NCI-H146 (cell line): Measurements from ENCODE around the gene KCTD17.
A peak's percentile ranks its signal among the peaks of the same experiment; 100 is the strongest.

Source experiments
- DNase-seq: peaks from one replicate; lab custom pipeline; 2025; lab: John Stamatoyannopoulos, UW

KCTD17 gene

GRCh38 chr22:37043209-37043827 is 8.2 kb upstream of the KCTD17 start:
- no peak for DNase-seq

- peak; percentile 55 for DNase-seq
Measured at GRCh38 chr22:37043828-37044538, 7.6 kb upstream of the KCTD17 start.

GRCh38 chr22:37044634-37045625 is 6.6 kb upstream of the KCTD17 start:
- DNase-seq, result no peak

GRCh38 chr22:37045958-37046357 is 5.6 kb upstream of the KCTD17 start:
- no peak for DNase-seq

GRCh38 chr22:37046589-37046988 is 5.0 kb upstream of the KCTD17 start:
- DNase-seq, result no peak

GRCh38 chr22:37047006-37047405 is 4.5 kb upstream of the KCTD17 start:
- no peak for DNase-seq

- DNase-seq, result no peak
Measured at GRCh38 chr22:37048133-37048532, 3.4 kb upstream of the KCTD17 start.

- DNase-seq, result no peak
Measured at GRCh38 chr22:37049224-37049623, 2.3 kb upstream of the KCTD17 start.

GRCh38 chr22:37050913-37051312 is 629 bp upstream of the KCTD17 start:
- no peak for DNase-seq

- no peak for DNase-seq
Measured at GRCh38 chr22:37052386-37053309, 1.1 kb downstream of the KCTD17 start.

GRCh38 chr22:37053310-37054055 is 1.9 kb downstream of the KCTD17 start:
- DNase-seq, result no peak

GRCh38 chr22:37054056-37054395 is 2.5 kb downstream of the KCTD17 start:
- no peak for DNase-seq

GRCh38 chr22:37054600-37055365 is 3.2 kb downstream of the KCTD17 start:
- DNase-seq, result no peak

- no peak for DNase-seq
Measured at GRCh38 chr22:37056246-37056645, 4.7 kb downstream of the KCTD17 start.

- DNase-seq, result no peak
Measured at GRCh38 chr22:37057226-37057625, 5.7 kb downstream of the KCTD17 start.

- DNase-seq, result no peak
Measured at GRCh38 chr22:37057796-37058510, 6.4 kb downstream of the KCTD17 start.

- DNase-seq, result no peak
Measured at GRCh38 chr22:37058917-37059701, 7.6 kb downstream of the KCTD17 start.

- DNase-seq, result no peak
Measured at GRCh38 chr22:37059876-37060449, 8.4 kb downstream of the KCTD17 start.
